H1 (cell line): ENCODE measurements around the gene RBM25. TPM values are rescaled to one million over a fixed set of nuclear protein-coding genes. Genes with fewer than 3 reads are reported as not detected.

ENCODE experiments used
- CTCF ChIA-PET: fragments of 300-600 bp; sonication (Branson Sonifier 250); formaldehyde crosslinking; loops from one replicate; lab custom pipeline; 2021; ENCODE audit not compliant: partially characterized antibody; lab: Charles Lee
- POLR2A ChIA-PET: fragments of 300-600 bp; sonication (Branson Sonifier 250); formaldehyde crosslinking; loops from one replicate; lab custom pipeline; 2021; ENCODE audit warnings: inconsistent platforms; ENCODE audit not compliant: partially characterized antibody; lab: Charles Lee
- DNase-seq, 2 experiments: peaks; one replicate each; pipeline versions ENCODE4 v3.0.0 to v3.0.0-alpha.2; 2010 to 2022; ENCODE audit warnings: low spot score in 2 of 2, low read depth in 1 of 2, mixed read lengths in 1 of 2
- FAIRE-seq: peaks from 2 replicates; lab custom pipeline; 2011; peaks lifted over from hg19 to GRCh38; lab: Jason Lieb, UNC
- H2AFZ ChIP-seq: 2 replicates; pipeline ENCODE4 v1.8.1; 2012; ENCODE audit warnings: low read length, inconsistent platforms
- H2AK5ac ChIP-seq: 2 replicates; pipeline ENCODE4 v1.6.1; 2013; ENCODE audit warnings: low read depth, low read length
- H2BK120ac ChIP-seq: replicated peaks from 2 replicates; pipeline ENCODE3; 2013; ENCODE audit warnings: low read depth, low read length, inconsistent platforms
- H2BK12ac ChIP-seq: 2 replicates; pipeline ENCODE4 v1.6.1; 2013; ENCODE audit warnings: low read depth, low read length
- H2BK15ac ChIP-seq: 2 replicates; pipeline ENCODE4 v1.6.1; 2013; ENCODE audit warnings: low read length
- H2BK20ac ChIP-seq: 2 replicates; pipeline ENCODE4 v1.6.1; 2013; ENCODE audit warnings: low read length
- H2BK5ac ChIP-seq: 2 replicates; pipeline ENCODE4 v1.6.1; 2013; ENCODE audit warnings: low read depth, low read length
- H3K14ac ChIP-seq: 2 replicates; pipeline ENCODE4 v1.6.1; 2013; ENCODE audit warnings: inconsistent platforms; ENCODE audit not compliant: insufficient read length
- H3K18ac ChIP-seq: 2 replicates; pipeline ENCODE4 v1.6.1; 2013; ENCODE audit warnings: low read length; ENCODE audit errors: extremely low read depth
- H3K23ac ChIP-seq: 2 replicates; pipeline ENCODE4 v1.6.1; 2013; ENCODE audit warnings: inconsistent platforms; ENCODE audit not compliant: insufficient read length
- H3K23me2 ChIP-seq: 2 replicates; pipeline ENCODE4 v1.6.1; 2013; ENCODE audit warnings: low read depth, low read length
- H3K27ac ChIP-seq: 2 replicates; pipeline ENCODE4 v1.6.1; 2011; ENCODE audit warnings: low read depth, low read length, inconsistent platforms
- H3K27me3 ChIP-seq, 4 experiments: replicated peaks in 1 of 4; 1 replicate in 1 of 4; 2 replicates in 3 of 4; pipeline versions ENCODE4 v1.6.1 to v1.8.1; 2011 to 2013; ENCODE audit warnings: low read length in 3 of 4, mild to moderate bottlenecking in 3 of 4, inconsistent platforms in 2 of 4, mixed read lengths in 2 of 4, moderate library complexity in 1 of 4; ENCODE audit not compliant: control insufficient read depth in 3 of 4, insufficient read depth in 3 of 4; ENCODE audit errors: extremely low read depth in 1 of 4
- H3K36me3 ChIP-seq, 4 experiments: 2 replicates each; pipeline versions ENCODE4 v1.6.1 to v1.8.1; 2011 to 2013; ENCODE audit warnings: mild to moderate bottlenecking in 4 of 4, low read length in 3 of 4, moderate library complexity in 2 of 4, control low read depth in 1 of 4, inconsistent platforms in 1 of 4; ENCODE audit not compliant: insufficient read depth in 4 of 4, control insufficient read depth in 2 of 4
- H3K4ac ChIP-seq: replicated peaks from 2 replicates; pipeline ENCODE3; 2013; ENCODE audit warnings: low read length, low read depth, mixed read lengths, inconsistent platforms; ENCODE audit not compliant: insufficient read length
- H3K4me1 ChIP-seq, 4 experiments: replicated peaks in 1 of 4; 1 replicate in 1 of 4; 2 replicates in 3 of 4; pipeline versions ENCODE4 v1.6.1 to v1.8.1; 2011 to 2013; ENCODE audit warnings: low read length in 3 of 4, inconsistent platforms in 2 of 4, mixed read lengths in 1 of 4; ENCODE audit not compliant: insufficient read depth in 4 of 4, control insufficient read depth in 3 of 4
- H3K4me2 ChIP-seq, 2 experiments: 2 replicates each; pipeline versions ENCODE4 v1.6.1 to v1.8.1; 2011 to 2013; ENCODE audit warnings: low read depth in 2 of 2, low read length in 2 of 2, control low read depth in 1 of 2, inconsistent platforms in 1 of 2, mild to moderate bottlenecking in 1 of 2; ENCODE audit not compliant: insufficient read depth in 1 of 2
- H3K4me3 ChIP-seq, 4 experiments: fragments of 200-600, 300-600 bp in 1 of 4; sonication (generic), shearing (Covaris generic), sonication (Bioruptor Twin) in 1 of 4; 2 replicates each; pipeline versions ENCODE4 v1.5.1 to v1.8.1; 2011 to 2016; ENCODE audit warnings: low read length in 4 of 4, low read depth in 3 of 4, control low read depth in 2 of 4, inconsistent platforms in 2 of 4, mild to moderate bottlenecking in 2 of 4, mixed read lengths in 1 of 4, moderate library complexity in 1 of 4; ENCODE audit not compliant: insufficient read depth in 2 of 4; ENCODE audit errors: extremely low read depth in 1 of 4
- H3K56ac ChIP-seq: replicated peaks from 2 replicates; pipeline ENCODE3; 2013; ENCODE audit warnings: low read depth, mild to moderate bottlenecking, mixed read lengths, low read length, inconsistent platforms; ENCODE audit not compliant: insufficient read length
- H3K79me1 ChIP-seq: 2 replicates; pipeline ENCODE4 v1.6.1; 2013; ENCODE audit warnings: low read depth, low read length, control low read depth
- H3K79me2 ChIP-seq, 2 experiments: 2 replicates each; pipeline versions ENCODE4 v1.6.1 to v1.8.1; 2012 to 2013; ENCODE audit warnings: low read length in 2 of 2, mild to moderate bottlenecking in 2 of 2, inconsistent platforms in 1 of 2; ENCODE audit not compliant: insufficient read depth in 2 of 2, control insufficient read depth in 1 of 2
- H3K9ac ChIP-seq, 4 experiments: replicated peaks in 1 of 4; 1 replicate in 1 of 4; 2 replicates in 3 of 4; pipeline versions ENCODE4 v1.6.1 to v1.8.1; 2011 to 2013; ENCODE audit warnings: low read depth in 3 of 4, low read length in 3 of 4, control low read depth in 2 of 4, mild to moderate bottlenecking in 2 of 4, moderate library complexity in 2 of 4, inconsistent platforms in 1 of 4; ENCODE audit errors: extremely low read depth in 1 of 4
- H3K9me3 ChIP-seq, 2 experiments: 2 replicates each; pipeline versions ENCODE4 v1.6.1 to v1.8.1; 2012 to 2013; ENCODE audit warnings: mild to moderate bottlenecking in 2 of 2, moderate library complexity in 2 of 2, control low read depth in 1 of 2, inconsistent platforms in 1 of 2, low read depth in 1 of 2, low read length in 1 of 2, mixed read lengths in 1 of 2; ENCODE audit not compliant: insufficient read depth in 2 of 2
- H4K20me1 ChIP-seq, 2 experiments: replicated peaks in 1 of 2; 2 replicates each; pipeline versions ENCODE3 to v1.8.1; 2011 to 2013; ENCODE audit warnings: inconsistent platforms in 2 of 2, low read length in 2 of 2, mild to moderate bottlenecking in 1 of 2; ENCODE audit not compliant: insufficient read depth in 2 of 2, control insufficient read depth in 1 of 2
- H4K5ac ChIP-seq: 2 replicates; pipeline ENCODE4 v1.6.1; 2013; ENCODE audit warnings: low read length, low read depth, mixed read lengths, inconsistent platforms; ENCODE audit not compliant: insufficient read length
- H4K8ac ChIP-seq: 2 replicates; pipeline ENCODE4 v1.8.0; 2013; ENCODE audit warnings: mild to moderate bottlenecking, moderate library complexity, low read length, inconsistent platforms; ENCODE audit not compliant: insufficient read depth; ENCODE audit errors: extremely low read depth
- H4K91ac ChIP-seq: replicated peaks from 2 replicates; pipeline ENCODE3; 2013; ENCODE audit warnings: low read length, mixed read lengths, inconsistent platforms; ENCODE audit not compliant: insufficient read length
- CREB1 ChIP-seq: IDR thresholded peaks from 2 replicates; pipeline ENCODE4 v1.6.1; 2012; ENCODE audit warnings: inconsistent platforms
- SUZ12 ChIP-seq: fragments of 200-600 bp; sonication (generic); IDR thresholded peaks from 2 replicates; pipeline ENCODE4 v1.6.1; 2012; ENCODE audit warnings: mild to moderate bottlenecking, inconsistent platforms, low read length, moderate library complexity, mixed read lengths
- WGBS, 2 experiments: shearing (Covaris generic) in 1 of 2; methylation state at CpG; one replicate each; pipeline versions ENCODE4 v1.1.6 to v1.1.7; 2013 to 2015; ENCODE audit warnings: low lambda C conversion rate in 2 of 2, mixed read lengths in 2 of 2, inconsistent platforms in 1 of 2, low coverage in 1 of 2, missing lambda C conversion rate in 1 of 2; ENCODE audit not compliant: insufficient replicate concordance in 2 of 2, insufficient coverage in 1 of 2, insufficient read length in 1 of 2; ENCODE audit errors: extremely low coverage in 1 of 2, missing lambda C conversion rate in 1 of 2; 5-methylcytosine and 5-hydroxymethylcytosine counted together
- polyA plus RNA-seq, 7 experiments: library from polyadenylated mRNA; depleted of rRNA in 3 of 7; stranded (reverse) in 5 of 7; unstranded in 2 of 7; fragments of >200 nt in 5 of 7; fragments of 200-250 nt in 2 of 7; gene quantifications; 1 replicate in 5 of 7; 2 replicates in 1 of 7; 4 replicates in 1 of 7; pipeline versions ENCODE4 v1.2.1 to v1.2.3, GENCODE V29; 2011 to 2013; ENCODE audit warnings: missing spikeins in 2 of 7, mixed read lengths in 2 of 7
- total RNA-seq: library from RNA; stranded (reverse); fragmentation: NEBNext Ultra II Directional; extraction: Animal tissue kit (Norgen Biotek cat#: 25700); gene quantifications from 2 replicates; pipeline ENCODE4 v1.2.1, GENCODE V29; 2021
- TF ChIP-seq, protein P1 (sequence below): IDR thresholded peaks from 2 replicates; pipeline ENCODE4 v1.6.1; 2012; ENCODE audit warnings: low read length, inconsistent platforms

Gene RBM25
- total and polyA plus RNA-seq, 2 of the 8 experiments (the other 6 are each of a cell fraction or from before 2014, with no cell fraction given), result 25.6 to 134 TPM

DNA sequence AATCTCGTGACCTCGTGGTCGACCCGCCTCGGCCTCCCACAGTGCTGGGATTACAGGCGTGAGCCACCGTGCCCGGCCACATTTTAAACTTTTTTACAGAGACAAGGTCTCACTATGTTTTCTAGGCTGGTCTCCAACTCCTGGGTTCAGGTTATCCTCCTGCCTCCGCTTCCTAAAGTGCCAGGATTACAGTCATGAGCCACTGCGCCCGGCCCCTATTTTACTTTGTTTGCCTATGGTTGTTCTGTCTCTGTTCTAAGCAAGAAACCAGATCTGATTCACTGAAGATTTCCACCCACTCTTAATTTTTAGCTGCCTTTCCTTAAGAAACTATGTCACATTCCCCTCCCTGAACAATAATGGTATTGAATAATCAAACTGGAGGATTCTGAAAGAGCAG is 39.1 kb downstream of the RBM25 start:
- Histone ChIP-seq H3K4ac (no peak overlapping the region), H3K79me2 (peaks cover 3 to 49% of the 10 kb centered on the region in 2 experiments; a peak in 3 of 4 replicates), H2BK5ac (no peak overlapping the region), H3K27ac (no peak overlapping the region), H2BK15ac (no peak overlapping the region), H3K36me3 (peaks cover 11 to 75% (median 34%) of the 10 kb centered on the region in 4 experiments; a peak in 7 of 8 replicates), H3K4me3 (no peak overlapping the region), H3K14ac (no peak overlapping the region), H4K20me1 (peaks cover 1 to 2% of the 10 kb centered on the region in 2 experiments), H3K9ac (no peak overlapping the region), H3K18ac (no peak overlapping the region), H3K4me1 (no peaks in the 10 kb centered on the region), H3K4me2 (no peak overlapping the region), H3K79me1 (peaks cover 2% of the 10 kb centered on the region; the same call in 1 of the 2 replicates), H2BK120ac (no peak overlapping the region), H3K9me3 (no peaks in the 10 kb centered on the region), H2BK20ac (no peak overlapping the region), H2AK5ac (no peak overlapping the region), H4K5ac (no peak overlapping the region), H4K91ac (no peak overlapping the region), H2BK12ac (no peak overlapping the region), H3K27me3 (no peaks in the 10 kb centered on the region), H2AFZ (no peak overlapping the region), H3K56ac (no peak overlapping the region), H4K8ac (no peak overlapping the region), H3K23ac (no peak overlapping the region), H3K23me2 (no peaks in the 10 kb centered on the region)
- no peak for TF ChIP-seq CREB1
- no peak for TF ChIP-seq SUZ12
- TF ChIP-seq, protein P1, sequence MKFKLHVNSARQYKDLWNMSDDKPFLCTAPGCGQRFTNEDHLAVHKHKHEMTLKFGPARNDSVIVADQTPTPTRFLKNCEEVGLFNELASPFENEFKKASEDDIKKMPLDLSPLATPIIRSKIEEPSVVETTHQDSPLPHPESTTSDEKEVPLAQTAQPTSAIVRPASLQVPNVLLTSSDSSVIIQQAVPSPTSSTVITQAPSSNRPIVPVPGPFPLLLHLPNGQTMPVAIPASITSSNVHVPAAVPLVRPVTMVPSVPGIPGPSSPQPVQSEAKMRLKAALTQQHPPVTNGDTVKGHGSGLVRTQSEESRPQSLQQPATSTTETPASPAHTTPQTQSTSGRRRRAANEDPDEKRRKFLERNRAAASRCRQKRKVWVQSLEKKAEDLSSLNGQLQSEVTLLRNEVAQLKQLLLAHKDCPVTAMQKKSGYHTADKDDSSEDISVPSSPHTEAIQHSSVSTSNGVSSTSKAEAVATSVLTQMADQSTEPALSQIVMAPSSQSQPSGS, result no peak
- 98% methylated on average over 11 of the region's 11 CpGs; no CpG with 5 or more reads in 1 of the 2 experiments for WGBS, 2 experiments
- no peak for FAIRE-seq
- ChIA-PET POLR2A (interaction anchor here (0.6 to 4.2 kb wide), 2 partner anchors 38 to 471 kb away, joined by 3 to 11 read pairs; partner anchors contain the start of genes ACOT2 and RBM25), CTCF (interaction anchor here (1.4 kb wide), 1 partner anchor 10 kb away, joined by 4 read pairs; no protein-coding TSS in a partner anchor)
- DNase-seq, result no peak
